Pancreas (tissue), 10 donors: ENCODE measurements around the gene IGDCC3. TPM values are rescaled to one million over a fixed set of nuclear protein-coding genes. Genes with fewer than 3 reads are reported as not detected.
A peak's percentile ranks its signal among the peaks of the same experiment; 100 is the strongest.

Experiments used
- ATAC-seq, 4 donors: fragments of 200-7000 bp; cut with Tn5 transposase; one replicate each; pipeline versions ENCODE4 v1.8.0 to v1.9.1; 2020; ENCODE audit warnings: mild to moderate bottlenecking in 4 of 4, moderate library complexity in 4 of 4
- DNase-seq, 6 donors: peaks; one replicate each; pipeline ENCODE4 v3.0.0-alpha.2; 2020
- FAIRE-seq: peaks from 2 replicates; lab custom pipeline; 2012; peaks lifted over from hg19 to GRCh38; lab: Jason Lieb, UNC
- H3K27ac ChIP-seq, 4 donors: fragments of 200-600 bp; sonication (generic); 1 replicate in 3 of 4; 2 replicates in 1 of 4; pipeline versions ENCODE4 v1.5.0 to v1.8.0; 2020
- H3K27me3 ChIP-seq, 4 donors: fragments of 200-600 bp; one replicate each; pipeline ENCODE4 v1.8.0; 2021
- H3K36me3 ChIP-seq, 3 donors: fragments of 200-600 bp; sonication (generic) in 1 of 3; one replicate each; pipeline versions ENCODE4 v1.5.0 to v1.8.0; 2020 to 2021
- H3K4me1 ChIP-seq, 3 donors: fragments of 200-600 bp; one replicate each; pipeline ENCODE4 v1.8.0; 2021
- H3K4me3 ChIP-seq, 4 donors: fragments of 200-600 bp; sonication (generic) in 2 of 4; one replicate each; pipeline versions ENCODE4 v1.5.0 to v1.8.0; 2020 to 2021
- H3K9me3 ChIP-seq, 4 donors: fragments of 200-600 bp; one replicate each; pipeline ENCODE4 v1.8.0; 2021
- WGBS, 2 donors: extraction: QIAGEN DNeasy Blood & Tissue Kit; methylation state at CpG; one replicate each; pipeline ENCODE4 v1.1.7; 2013; 5-methylcytosine and 5-hydroxymethylcytosine counted together
- intact Hi-C, 3 donors: fragments of 100-400 bp; cut with DNase I; formaldehyde crosslinking; loops; one replicate each; pipeline versions ENCODE4 v1.11.1 to v1.14.2; 2022
- polyA plus RNA-seq, 2 donors: library from polyadenylated mRNA; stranded (reverse); fragments of 200-250 nt; gene quantifications; one replicate each; pipeline ENCODE4 v1.2.3, GENCODE V29; 2013
- total RNA-seq, 6 donors: library from RNA; stranded (reverse); fragmentation: NEBNext Ultra II Directional in 4 of 6; extraction: Animal tissue kit (Norgen Biotek cat#: 25700) in 4 of 6; gene quantifications; one replicate each; pipeline versions ENCODE4 v1.2.1 to v1.2.4, GENCODE V29; 2021 to 2023
- TF ChIP-seq, protein P1 (sequence below), 4 donors: fragments of 200-600 bp; sonication (generic) in 3 of 4; IDR thresholded peaks; one replicate each; pipeline versions ENCODE4 v1.5.0 to v1.8.0; 2021; ENCODE audit warnings: antibody characterized with exemption in 4 of 4
- donor health status: healthy with polysubstance abuse.
- donor health status: DM: no; HTN: no; CAD: no; lungs with moderate emphysema.
- donor health status: DM: no; HTN: no; CAD: no.
- donor health status: control.
- donor health status: control.
- donor health status: Bipolar disorder and iron deficiency.
- donor health status: DM: yes; HTN: yes; CAD: no.
- donor health status: DM: no; HTN: no; CAD: no.
- donor health status: DM: no; HTN: no; CAD: no.
- donor health status: DM: yes; HTN: yes; CAD: no.

Gene IGDCC3
- total and polyA plus RNA-seq, 8 donors = 0.32 TPM; not detected in 7

DNA sequence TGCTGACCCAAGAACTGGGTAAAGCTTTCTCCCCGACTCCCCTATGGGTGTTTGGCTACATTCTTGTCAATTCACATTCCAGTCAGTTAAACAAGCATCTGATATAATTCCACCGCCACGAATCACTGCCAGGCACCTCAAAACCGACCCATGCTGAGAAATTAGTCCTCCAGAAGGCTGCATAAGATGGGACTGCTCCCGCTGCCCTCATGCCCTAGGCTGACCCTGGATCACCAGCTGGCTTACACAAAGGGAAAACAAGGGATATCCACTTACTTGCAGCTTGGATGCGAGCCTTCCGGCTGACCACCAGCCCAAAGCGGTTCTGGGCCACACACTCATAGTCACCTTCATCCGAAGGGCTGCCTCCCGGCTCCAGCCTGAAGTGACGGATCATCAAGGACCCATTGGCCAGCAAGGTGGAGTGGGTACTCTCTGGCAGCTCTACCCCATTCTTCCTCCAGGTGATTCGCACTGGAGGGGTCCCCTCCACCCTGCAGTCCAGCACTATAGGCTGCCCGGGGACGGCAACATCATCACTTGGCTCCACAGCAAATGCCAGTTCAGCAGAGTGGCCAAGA, 2.9 kb downstream of the IGDCC3 start:
- FAIRE-seq (no peak), DNase-seq (peak in 1 of 6 donors; percentile 28), ATAC-seq (no peak)
- no peak overlapping the region for H3K27ac ChIP-seq
- H3K4me1 ChIP-seq = no peaks in the 10 kb centered on the region
- TF ChIP-seq, protein P1, sequence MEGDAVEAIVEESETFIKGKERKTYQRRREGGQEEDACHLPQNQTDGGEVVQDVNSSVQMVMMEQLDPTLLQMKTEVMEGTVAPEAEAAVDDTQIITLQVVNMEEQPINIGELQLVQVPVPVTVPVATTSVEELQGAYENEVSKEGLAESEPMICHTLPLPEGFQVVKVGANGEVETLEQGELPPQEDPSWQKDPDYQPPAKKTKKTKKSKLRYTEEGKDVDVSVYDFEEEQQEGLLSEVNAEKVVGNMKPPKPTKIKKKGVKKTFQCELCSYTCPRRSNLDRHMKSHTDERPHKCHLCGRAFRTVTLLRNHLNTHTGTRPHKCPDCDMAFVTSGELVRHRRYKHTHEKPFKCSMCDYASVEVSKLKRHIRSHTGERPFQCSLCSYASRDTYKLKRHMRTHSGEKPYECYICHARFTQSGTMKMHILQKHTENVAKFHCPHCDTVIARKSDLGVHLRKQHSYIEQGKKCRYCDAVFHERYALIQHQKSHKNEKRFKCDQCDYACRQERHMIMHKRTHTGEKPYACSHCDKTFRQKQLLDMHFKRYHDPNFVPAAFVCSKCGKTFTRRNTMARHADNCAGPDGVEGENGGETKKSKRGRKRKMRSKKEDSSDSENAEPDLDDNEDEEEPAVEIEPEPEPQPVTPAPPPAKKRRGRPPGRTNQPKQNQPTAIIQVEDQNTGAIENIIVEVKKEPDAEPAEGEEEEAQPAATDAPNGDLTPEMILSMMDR (IDR thresholded peaks at IDR 0.05) = no peak
- intact Hi-C loops = no loop called here
- 69 to 78% methylated on average over 14 of the region's 14 CpGs for WGBS, 2 donors
- H3K36me3 ChIP-seq = no peaks in the 10 kb centered on the region
- H3K4me3 ChIP-seq = no peak overlapping the region
- H3K9me3 ChIP-seq = no peaks in the 10 kb centered on the region
- peaks cover 0 to 14% (median 2%) of the 10 kb centered on the region in 4 donors for H3K27me3 ChIP-seq

DNA sequence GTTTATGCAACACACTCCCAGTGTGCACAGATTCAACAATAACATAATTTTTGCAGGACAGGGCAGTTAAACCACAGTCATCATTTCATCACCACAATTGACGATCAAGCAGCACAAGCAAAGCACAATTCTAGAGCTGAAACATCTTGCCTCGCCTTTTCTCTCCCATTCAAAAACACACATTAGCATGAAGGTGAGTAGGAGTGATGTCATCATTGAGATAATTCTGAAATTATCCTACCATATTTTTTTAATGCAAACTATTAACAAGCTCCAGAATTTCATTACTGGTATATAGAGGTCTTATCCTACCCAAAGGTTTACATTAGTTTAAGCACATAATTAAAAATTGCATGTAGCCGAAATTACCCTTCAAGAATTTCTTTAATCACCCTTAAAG, 3.5 kb downstream of the IGDCC3 start:
- H3K4me3 ChIP-seq = no peak overlapping the region
- no peaks in the 10 kb centered on the region for H3K36me3 ChIP-seq
- no peaks in the 10 kb centered on the region for H3K4me1 ChIP-seq
- H3K27ac ChIP-seq = no peak overlapping the region
- FAIRE-seq = no peak
- 57 to 62% methylated on average over 3 of the region's 3 CpGs for WGBS, 2 donors
- ATAC-seq = no peak
- TF ChIP-seq, protein P1 (IDR thresholded peaks at IDR 0.05) = no peak
- no peak for DNase-seq
- H3K27me3 ChIP-seq = peaks cover 0 to 14% (median 2%) of the 10 kb centered on the region in 4 donors
- intact Hi-C loops = no loop called here
- H3K9me3 ChIP-seq = no peaks in the 10 kb centered on the region

DNA sequence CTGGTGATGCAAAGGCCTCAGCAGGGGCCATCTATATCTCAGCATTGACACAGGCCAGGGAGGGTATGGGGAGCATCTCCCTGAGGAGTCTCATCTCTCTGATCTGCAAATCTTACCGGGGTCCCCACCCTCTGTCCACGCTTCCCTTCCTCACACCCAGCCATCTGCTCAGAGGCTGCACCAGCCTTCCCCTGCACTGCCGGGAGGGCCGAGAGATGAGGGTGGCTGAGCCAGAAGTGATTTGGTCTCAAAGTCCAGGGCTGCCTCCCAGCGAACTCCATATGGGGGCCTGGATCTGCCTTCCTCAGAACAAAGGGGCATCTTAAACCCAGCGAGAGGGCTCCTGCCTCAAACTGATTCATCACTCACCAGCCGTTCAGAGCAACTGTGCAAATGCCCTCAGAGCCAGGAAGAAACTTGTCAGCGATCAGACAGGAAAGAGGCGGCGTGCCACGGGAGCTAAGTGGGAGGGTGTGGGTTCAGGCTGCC, 4.6 kb downstream of the IGDCC3 start:
- FAIRE-seq = no peak
- Histone ChIP-seq H3K4me3 (no peak overlapping the region), H3K9me3 (no peaks in the 10 kb centered on the region), H3K27ac (no peak overlapping the region), H3K4me1 (no peaks in the 10 kb centered on the region), H3K36me3 (no peaks in the 10 kb centered on the region), H3K27me3 (peaks cover 0 to 8% (median 2%) of the 10 kb centered on the region in 4 donors)
- TF ChIP-seq, protein P1 (IDR thresholded peaks at IDR 0.05) = no peak
- no peak for DNase-seq
- WGBS, 2 donors = 62 to 71% methylated on average over 11 of the region's 11 CpGs
- intact Hi-C loops = no loop called here
- ATAC-seq = no peak

DNA sequence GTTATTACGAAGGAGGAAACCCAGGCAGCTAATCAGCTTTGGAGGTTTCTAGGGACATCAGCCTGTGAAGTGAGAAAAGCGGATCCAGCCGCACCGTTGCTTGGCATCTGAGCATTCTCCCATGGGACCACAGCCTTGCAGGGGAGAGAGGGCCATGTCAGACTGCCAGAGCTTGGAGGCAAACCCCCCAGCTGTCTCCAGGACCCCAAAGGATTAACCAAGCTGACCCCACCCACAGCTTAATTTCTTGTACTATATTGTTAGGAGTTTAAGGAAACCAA, 5.1 kb downstream of the IGDCC3 start:
- H3K9me3 ChIP-seq = no peaks in the 10 kb centered on the region
- FAIRE-seq (no peak), ATAC-seq (no peak), DNase-seq (no peak)
- 82 to 84% methylated on average over 4 of the region's 4 CpGs for WGBS, 2 donors
- intact Hi-C loops = no loop called here
- H3K36me3 ChIP-seq = no peaks in the 10 kb centered on the region
- no peak overlapping the region for H3K27ac ChIP-seq
- H3K27me3 ChIP-seq = peaks cover 0 to 8% (median 2%) of the 10 kb centered on the region in 4 donors
- H3K4me3 ChIP-seq = no peak overlapping the region
- no peaks in the 10 kb centered on the region for H3K4me1 ChIP-seq
- TF ChIP-seq, protein P1 (IDR thresholded peaks at IDR 0.05) = no peak

DNA sequence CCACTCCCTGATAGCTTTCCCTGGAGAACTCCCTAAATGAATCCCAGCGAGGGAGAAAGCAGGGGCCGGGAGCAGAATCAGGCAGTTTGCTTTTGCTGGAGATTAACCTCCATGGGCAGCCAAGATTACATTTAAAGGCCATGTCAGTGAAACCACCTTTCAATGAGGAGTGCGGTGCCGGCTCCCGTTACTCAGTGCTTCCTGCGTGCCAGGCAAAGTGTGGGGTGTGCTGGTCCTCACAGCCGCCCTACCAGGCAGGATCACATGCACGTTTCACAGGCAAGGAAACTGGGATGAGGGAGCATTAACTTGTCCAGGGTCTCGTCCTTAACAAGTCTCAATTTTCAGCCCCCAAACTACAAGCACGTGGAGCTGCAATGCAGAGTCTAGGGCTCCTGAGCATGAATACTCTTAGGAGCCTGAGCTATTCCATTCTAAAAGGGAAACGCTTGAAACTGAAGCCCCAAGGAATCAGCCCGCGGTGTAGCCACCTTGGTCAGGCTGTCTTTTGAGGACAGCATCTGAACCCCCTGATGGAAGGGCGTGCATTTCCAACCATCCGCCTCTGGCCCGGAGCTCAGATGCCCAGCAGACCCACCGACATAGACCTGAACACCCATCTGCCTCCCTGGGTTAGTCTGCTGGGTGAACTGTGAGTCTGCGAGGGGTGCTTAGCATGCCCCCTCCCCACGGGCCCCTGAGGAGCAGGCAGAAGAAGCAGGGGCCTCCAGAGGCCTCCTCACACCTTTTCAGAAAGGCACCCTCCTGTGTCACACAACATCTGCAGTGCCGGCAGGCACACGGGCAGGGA, 5.6 kb downstream of the IGDCC3 start:
- no peaks in the 10 kb centered on the region for H3K9me3 ChIP-seq
- no peaks in the 10 kb centered on the region for H3K36me3 ChIP-seq
- H3K4me1 ChIP-seq = no peaks in the 10 kb centered on the region
- peaks cover 0 to 8% (median 2%) of the 10 kb centered on the region in 4 donors for H3K27me3 ChIP-seq
- no peak overlapping the region for H3K4me3 ChIP-seq
- FAIRE-seq (no peak), ATAC-seq (no peak), DNase-seq (no peak)
- H3K27ac ChIP-seq = no peak overlapping the region
- 73 to 86% methylated on average over 21 of the region's 21 CpGs for WGBS, 2 donors
- TF ChIP-seq, protein P1 (IDR thresholded peaks at IDR 0.05) = no peak
- intact Hi-C loops = no loop called here
